AG20443 (cell line): ENCODE measurements around the gene IRF8.
"Not testable (repeated sequence)": the region's sequence is repeated elsewhere in the genome, so short reads cannot be mapped to it uniquely, and the experiment has no call there.

Experiments
- DNase-seq: peaks from one replicate; pipeline ENCODE4 v3.0.0; 2012; ENCODE audit warnings: low spot score, mixed read lengths

Gene IRF8

DNA sequence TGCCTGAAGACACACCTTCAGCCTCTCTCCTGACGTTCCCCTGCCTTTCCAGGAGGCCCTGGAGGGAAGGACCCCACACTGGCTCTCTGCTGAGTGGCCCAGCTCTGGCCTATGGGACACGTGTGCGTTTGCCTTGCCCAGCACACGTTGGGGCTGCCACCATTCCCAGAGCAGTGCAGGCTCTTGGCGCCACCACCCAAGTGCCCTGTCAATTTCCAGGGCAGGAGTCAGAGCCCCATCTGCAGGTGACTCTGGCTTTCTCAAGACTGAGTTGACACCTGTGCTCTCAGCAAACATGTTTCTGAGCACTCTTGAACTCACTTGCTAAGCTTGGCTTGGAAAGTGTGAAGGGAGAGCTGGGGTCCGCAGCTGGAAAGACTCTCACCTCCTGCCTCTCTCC, 4.7 kb upstream of the IRF8 start:
- no peak for DNase-seq

DNA sequence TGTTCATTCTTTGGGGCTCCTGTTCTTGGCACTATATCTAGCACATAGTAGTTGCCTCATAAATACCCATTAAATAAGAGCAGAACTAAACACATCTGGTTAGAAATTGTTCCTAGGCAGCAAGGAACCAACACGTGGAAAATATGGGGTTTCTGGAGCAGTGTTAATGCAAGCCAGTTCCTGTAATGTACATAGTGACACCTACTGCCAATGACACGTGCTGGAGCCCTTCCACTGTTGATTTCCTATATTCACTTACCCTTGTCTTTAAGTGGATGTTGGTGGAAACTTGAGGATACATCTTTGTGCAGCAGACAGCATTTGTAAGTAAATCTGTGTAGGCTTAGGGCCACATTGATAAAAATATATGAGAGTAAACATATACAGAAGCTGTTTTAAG, 1.6 kb upstream of the IRF8 start:
- DNase-seq, result no peak

DNA sequence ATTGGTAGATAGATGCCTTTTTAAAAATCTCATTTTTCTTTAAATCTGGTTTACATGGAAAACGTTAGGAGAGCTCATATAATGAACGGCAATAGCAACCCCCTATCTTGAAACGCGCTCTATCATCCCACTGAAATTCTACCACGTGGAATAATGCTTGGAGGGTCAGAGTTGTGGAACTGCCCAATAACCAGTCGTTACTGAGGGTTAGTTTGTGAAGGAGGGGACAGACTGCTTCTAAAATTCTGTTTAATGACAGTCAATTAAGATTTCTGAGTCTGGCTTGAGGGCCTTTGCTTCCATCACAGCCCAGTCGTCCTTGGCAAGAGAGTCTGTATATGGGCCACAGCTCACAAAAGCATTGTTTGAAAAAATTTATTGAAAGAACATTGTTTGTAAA, 482 bp downstream of the IRF8 start:
- DNase-seq, result no peak

DNA sequence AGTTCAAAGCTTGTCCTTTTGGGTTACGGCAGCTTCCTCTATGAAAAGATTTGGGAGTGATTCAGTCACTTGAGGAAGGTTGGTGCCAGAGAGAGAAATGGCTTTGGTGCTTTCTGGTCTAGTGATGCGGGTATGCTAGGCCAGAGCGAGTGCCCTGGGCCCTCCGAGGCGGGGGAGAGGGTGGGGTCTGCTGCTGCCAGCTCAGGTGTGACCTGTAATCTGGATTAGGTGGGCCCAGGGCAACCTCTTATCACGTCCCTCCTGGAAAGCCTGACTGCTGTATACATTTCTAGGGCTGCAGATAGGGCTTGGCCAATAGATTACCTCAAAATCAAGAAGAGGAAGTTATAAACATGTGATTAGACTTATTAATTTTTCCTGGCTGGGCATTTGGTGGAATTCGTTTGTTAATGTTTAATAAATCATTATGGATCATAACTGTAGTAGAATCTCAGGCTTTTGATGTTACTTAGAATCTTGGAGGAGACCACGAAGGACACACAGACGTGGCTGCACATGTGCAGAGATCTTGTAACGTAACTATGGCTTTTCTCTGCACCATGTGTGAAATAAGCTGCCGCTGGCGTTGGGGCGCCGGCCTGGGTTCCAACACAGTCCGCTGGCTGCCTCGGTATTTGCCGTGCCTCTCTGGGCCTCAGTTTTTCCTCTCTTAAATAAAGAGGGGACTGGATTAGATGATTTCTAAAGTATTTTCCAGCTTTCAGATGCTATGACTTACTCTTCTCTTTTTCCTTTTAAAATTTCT, 1.2 kb downstream of the IRF8 start:
- no peak for DNase-seq

DNA sequence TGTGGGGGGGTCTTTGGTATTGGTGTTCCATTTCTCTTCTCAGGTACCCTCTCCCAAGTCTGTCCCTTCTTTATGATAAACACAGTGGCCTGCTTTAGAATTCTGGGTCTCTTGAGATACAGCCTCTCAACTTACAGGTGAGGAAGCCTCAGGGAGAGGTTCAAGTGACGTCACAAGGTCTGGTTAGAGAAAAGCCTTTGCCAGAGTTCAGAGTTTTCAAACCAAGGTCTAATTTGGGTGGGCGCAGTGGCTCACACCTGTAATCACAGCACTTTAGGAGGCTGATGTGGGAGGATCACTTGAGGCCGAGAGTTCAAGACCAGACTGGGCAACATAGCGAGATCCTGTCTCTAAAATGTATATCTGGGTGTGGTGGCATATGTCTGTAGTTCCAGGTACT, 2.1 kb downstream of the IRF8 start:
- DNase-seq, result no peak

DNA sequence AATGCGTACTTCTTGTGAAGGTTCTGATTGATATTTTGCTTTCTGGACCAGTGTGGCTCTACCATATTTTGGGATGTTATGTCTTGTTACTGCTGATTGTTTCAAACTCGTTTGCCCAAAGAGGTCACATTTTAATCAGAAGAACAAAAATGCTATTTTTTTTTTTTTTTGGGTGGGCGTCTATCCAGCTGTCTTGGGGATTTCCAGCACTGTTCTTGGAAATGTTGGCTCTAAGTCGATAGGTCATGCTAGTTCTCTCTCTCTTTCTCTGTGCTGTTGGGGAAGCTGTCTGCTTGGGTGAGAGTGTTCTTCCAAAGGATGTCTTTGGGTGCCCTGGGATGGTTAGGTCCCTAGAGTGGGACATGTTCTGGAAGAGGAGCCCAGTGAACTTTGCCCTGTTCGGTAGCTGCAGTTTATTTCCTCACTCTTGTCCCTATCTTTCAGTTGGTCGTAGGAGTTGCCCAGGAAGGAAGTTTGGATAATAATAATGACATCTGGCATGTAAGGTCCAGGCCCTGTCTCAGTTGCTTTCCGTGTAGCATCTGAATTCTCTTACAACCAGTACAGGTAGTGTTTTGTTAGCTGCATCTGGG, 2.9 kb downstream of the IRF8 start:
- no peak for DNase-seq

DNA sequence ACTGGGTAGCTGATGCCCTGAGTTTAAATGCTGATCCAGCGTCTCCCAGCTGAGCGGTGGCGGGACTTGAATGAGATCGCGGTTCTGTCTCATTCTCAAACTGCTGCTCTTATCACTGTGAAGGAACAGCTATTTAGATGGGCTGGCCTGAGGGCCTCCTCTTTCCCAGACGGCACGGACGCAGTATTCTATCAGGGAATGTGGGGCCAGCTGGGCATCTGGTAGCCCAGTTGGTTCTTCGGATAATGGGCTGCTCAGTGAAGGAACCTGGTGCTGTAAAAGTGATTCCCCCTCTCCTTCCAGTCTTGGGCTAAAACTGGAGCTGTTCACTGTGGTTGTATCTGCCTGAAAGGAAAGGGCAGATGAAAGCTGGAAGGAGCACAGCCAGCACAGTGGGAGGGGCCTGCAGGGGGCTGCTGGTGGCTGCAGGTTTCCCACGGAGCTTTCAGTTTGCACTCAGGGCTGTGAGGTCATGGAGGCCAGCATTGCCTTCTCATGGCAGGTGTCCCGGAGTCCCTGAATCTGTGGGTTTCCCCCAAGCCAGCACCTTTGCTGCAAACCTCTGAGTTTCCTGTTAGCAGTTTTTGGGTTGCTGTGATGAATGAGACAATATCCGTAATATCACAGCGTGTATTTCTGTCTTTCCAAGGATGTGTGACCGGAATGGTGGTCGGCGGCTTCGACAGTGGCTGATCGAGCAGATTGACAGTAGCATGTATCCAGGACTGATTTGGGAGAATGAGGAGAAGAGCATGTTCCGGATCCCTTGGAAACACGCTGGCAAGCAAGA, 3.6 kb downstream of the IRF8 start:
- DNase-seq, result no peak

DNA sequence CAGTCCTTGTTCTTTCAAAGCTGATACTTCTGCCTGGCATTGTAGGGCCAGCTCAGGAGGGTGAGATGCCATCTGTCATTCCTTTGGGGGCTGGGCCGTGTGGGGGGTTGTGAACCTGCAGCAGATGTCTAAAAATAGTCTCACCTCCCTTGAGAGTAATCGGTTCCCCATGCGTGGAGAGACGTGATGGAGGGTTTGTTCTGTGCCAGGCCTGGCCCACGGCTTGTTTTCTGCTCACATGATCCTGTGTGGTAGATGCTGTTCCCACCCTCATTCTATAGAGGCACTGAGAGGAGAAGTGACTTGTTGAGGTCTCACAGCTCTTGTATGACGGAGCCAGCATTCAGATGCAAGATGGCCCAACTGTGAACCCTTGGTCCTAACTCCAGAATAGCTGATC, 4.6 kb downstream of the IRF8 start:
- DNase-seq, result no peak

DNA sequence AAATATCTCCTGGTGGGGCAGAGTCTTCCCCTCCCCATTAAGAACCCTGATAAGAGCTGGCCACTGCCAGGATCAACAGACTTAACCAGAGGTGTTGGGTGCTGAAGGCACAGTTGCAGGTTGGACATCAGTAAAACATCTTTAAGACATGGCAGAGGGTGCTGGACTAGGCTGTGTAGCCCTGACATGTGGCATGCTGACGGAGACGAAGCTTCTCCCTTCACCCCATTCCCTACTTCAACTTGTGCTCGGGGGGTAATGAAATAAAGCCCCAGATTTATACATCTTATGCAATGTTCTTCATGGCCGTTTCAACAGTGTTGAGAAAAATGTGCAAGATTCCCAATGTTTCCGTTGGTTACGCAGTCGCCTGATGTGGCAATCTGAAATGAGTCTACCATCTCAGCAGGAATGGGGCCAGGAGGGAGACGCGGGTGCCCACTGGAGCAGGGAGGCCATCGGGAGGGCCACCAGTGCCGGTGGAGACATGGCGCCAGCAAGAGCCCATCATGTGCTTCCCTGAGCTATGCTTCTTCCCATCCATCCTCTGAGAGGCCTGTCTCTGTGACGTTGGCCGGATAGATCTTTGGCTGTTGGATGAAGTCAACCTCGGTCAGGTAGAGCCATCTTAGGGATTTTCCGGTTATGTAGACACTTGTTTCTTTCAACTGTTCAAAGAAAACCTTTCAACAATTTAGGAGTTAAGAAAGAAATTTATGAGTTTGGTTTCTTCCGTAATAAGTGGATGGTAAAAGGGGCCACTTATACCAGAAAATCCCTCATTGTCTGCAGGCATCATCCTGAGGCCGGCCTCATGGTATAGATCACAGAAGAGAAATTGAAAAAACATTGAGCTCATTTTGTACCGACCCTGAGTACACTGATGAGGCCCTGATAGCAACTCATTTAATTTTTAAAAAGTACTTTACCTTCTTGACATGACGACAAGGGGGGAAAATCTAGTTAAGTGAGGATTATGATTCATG, 6.4 kb downstream of the IRF8 start:
- no peak for DNase-seq

DNA sequence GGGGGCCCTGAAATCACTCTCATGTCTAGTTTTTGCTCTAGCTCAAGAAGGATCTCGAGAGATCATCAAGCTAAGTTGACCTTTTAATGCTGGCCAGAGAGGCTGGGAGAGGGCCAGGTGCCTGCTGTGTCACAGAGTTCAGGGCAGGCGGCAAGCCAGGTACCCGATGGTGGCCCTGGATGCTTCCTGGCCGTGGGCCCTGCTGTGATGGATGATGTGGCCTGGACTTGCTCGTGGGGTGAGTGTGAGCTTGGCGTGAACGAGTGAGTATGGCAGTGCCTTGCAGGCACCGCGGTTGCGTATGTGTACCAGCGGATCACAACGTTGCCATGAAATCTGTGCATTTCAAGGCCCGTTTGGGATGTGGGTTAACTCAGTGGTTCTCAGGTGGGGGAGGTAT, 7.4 kb downstream of the IRF8 start:
- no peak for DNase-seq

DNA sequence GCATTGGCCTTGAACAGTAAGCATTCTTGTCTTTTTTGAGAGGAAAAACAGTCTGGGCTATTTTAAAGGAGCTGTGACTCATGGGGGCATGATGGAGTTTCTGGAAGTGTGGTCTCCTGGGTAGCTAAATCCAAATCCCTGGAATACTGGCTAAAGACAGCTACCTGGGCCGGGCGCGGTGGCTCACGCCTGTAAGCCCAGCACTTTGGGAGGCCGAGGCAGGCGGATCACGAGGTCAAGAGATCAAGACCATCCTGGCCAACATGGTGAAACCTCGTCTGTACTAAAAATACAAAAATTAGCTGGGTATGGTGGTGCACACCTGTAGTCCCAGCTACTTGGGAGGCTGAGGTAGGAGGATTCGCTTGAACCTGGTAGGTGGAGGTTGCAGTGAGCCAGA, 8.3 kb downstream of the IRF8 start:
- not testable (repeated sequence) for DNase-seq

DNA sequence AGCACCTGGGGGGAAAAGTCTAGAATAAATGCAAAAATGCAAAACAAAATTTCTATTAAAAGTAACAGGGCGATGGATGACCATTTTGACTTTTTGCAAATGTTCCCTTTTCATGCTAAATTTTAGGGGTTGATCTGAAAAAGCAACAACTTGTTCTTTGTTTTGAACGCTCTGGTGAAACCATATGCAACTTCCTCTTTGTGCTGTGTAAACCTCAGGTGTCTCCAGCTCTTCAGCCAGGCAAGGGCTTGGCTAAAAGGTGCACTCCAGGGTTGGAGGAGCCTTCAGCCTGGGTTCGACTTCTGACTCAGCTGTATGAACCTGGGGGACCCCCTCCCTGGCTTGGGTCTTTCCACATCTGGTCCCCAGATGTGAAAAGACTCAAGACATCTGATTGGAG, 9.5 kb downstream of the IRF8 start:
- DNase-seq, result no peak

DNA sequence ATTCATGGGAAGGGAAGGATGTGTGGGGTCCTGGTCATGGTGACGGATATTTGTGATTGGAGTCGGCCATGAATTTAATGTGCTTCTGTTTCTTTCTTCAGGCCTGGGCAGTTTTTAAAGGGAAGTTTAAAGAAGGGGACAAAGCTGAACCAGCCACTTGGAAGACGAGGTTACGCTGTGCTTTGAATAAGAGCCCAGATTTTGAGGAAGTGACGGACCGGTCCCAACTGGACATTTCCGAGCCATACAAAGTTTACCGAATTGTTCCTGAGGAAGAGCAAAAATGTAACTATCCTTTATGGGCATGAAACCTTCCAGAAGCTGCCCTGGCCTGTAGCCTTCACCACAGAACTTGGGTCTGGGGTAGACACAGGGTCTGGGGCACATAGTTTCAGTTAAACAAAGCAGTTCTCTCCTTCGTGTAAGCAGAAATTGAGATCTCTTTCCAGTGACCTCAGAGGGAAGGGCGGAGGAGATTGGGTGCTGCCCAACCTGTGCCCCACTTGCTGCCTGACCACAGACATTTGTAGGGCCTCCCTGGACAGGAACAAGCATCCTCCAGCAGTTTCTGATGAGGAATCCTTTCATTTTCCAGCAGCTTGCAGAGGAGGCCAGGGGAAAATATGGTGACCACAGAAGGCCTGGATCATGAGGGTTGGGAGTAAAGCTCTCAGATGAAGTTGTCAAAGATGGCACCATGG, 10.1 kb downstream of the IRF8 start:
- DNase-seq, result no peak

DNA sequence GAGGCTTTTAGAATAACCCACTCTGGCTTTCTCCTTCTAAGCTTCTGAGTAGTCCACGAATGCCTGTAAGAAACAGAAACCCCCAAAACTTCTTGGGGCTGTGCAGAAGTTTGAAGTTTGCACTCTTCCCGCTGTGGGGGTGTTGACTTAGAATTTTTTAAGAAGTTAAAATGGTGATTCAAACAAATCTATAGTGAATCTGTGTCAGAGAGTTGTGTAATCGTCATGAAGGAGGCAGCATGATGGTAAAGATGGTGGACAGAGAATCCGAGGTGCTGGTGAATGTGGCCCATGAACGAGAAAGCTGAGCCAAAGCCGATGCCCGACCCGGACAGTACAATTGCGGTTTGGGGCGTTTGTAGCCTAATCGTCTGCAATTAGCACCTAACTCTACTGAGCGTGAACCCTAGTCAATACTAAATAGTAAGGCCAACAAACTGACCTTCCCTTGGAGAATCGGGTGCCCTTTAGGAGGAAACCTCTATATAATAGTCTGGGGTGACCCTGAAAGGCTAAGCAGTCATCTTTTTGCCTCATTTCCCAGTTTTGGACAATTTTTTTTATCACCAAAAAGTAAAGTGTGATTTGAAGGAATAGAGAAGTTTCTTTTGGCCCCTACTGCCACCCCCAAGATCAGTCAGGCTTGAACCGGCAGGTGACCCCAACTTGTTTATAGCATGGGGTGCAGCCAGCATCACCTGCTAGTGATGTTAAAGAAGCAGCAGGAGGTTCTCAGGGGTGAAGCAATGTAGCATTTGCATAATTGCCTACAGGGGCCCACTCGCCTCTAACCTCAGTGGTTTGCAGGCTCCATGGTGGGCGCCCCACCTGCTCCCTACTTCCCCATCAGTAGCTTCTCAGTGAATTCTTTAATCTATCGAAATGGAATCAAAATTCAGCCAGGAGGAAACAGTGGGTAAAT, 11.2 kb downstream of the IRF8 start:
- DNase-seq, result no peak

DNA sequence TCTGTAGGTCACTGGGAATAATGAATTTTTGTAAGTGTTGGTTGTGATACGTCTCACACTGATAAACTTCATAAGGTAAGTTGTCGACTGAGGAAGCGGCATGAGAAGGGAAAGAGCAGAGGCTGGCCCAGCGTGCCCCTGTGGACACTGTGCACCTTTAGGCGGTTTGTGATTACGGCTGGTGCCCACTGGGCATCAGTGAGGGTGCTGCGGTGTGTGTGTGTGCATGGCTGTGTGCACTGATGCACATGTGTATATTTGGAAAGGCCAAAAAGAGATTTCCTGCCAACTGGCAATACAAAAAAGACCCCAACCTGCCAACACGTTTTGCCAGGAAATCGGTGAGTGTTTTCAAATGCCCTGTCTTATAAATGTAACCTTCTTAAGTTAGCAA, 11.9 kb downstream of the IRF8 start:
- DNase-seq, result no peak

DNA sequence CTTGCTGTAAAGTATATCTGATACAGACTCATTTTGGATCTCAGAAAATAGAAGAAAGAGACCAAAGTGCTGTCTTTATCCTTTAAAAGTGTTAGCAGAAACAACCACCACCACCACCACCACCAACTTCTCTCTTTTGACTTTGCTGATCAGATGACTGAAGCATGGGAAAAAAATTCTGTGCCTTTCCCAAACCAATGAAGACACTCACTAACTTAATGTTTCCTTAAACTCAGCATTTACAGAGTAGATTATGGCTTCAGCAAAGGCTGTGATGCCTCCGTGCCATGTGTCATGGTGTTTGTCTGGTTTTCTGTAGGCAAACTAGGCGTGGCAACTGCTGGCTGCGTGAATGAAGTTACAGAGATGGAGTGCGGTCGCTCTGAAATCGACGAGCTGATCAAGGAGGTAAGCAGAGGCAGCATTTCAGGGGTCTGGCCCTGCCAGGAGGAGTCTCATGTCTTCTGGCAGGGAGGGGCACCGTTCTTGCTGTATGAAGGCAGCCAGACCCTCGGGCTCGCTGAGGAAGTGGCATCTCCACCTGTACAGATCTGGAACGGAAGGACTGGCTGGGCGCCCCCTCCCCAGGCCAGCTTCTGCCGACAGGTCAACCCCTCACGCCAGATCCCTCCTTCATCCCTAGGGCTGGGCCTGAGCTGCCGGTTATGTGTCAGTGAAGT, 12.4 kb downstream of the IRF8 start:
- no peak for DNase-seq

DNA sequence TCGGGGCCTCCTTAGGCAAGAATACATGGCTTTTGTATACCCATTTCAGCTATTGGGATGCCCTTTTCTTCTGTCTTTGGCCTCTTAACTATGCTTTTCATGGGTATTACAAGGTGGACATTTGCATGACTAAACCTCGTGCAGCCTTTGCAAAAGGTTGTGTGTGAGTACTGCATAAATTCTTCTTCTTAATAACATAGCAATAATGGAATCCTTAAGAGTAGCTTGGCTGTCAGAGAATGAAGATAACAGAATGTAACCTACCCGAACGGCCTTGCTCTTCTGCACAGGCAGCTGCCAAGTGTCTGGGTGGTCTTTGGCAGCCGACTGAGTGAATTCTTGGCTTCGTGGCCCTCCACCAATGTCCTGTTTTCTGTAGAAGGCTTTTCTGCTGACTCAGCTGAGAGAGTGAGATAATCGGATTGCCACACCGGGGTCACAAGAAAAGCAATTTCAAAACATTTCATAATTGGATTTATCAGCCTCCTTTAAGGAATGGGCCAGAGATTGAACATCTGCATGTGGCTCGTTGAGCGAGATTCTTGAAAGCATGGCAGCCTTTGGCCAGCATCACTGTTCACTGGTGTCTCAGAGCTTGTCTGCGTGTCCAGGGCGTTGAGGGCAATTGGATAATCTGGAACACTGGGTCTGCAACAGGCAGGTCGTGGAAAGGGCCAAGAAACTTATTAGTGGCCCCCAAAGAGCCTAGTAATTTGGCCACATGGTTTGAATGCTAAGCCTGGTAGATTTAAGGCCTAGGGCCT, 13.4 kb downstream of the IRF8 start:
- DNase-seq, result no peak

DNA sequence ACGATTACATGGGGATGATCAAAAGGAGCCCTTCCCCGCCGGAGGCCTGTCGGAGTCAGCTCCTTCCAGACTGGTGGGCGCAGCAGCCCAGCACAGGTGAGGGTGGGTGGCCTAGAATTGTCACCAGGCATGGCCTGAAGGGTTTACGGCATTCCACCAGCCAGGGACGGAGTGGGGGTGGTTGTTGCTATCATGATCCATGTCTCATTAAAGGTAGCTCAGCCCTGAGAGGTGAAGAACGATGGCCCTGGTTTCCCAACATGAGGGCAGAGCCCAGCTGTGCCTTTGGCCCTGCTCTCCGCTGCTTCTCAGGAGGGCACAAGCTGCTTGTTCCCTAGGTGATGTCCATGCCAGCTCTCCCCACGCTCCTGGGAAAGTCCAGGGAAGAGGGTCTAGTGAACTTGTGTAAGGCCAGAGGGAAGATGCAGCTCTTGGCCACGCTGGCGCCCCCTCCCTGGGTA, 14.2 kb downstream of the IRF8 start:
- no peak for DNase-seq
